Measurements from ENCODE around the gene ACP5. TPM values are rescaled to one million over a fixed set of nuclear protein-coding genes. Genes with fewer than 3 reads are reported as not detected.

Gene ACP5
- total and polyA plus RNA-seq, 10 of the 15 experiments (the other 5 are each of a cell fraction or from before 2014, with no cell fraction given): 1.0 to 73.4 (median 36.8) TPM

GRCh38 chr19:11566164-11566563 lies 11.3 kb downstream of the ACP5 start:
- in situ Hi-C loops (cut with MboI): no loop called here
- Histone ChIP-seq H3K4me3 (no peak overlapping the region), H4K20me1 (ENCODE audit: control insufficient read depth, insufficient read depth) (no peaks in the 10 kb centered on the region), H3K79me2 (ENCODE audit: control insufficient read depth, insufficient read depth, low read length) (no peaks in the 10 kb centered on the region), H3K27me3 (replicated peaks in 1 of 2; ENCODE audit: control insufficient read depth in 2 of 2, insufficient read depth in 2 of 2, low read length in 1 of 2) (no peaks in the 10 kb centered on the region), H2AFZ (ENCODE audit: control insufficient read depth, low read depth, low read length) (no peak overlapping the region), H3K9ac (ENCODE audit: control insufficient read depth, insufficient read depth, low read length) (no peak overlapping the region), H3K4me2 (ENCODE audit: control insufficient read depth, insufficient read depth) (no peak overlapping the region), H3K9me3 (replicated peaks; ENCODE audit: control insufficient read depth, insufficient read depth, low read length) (no peaks in the 10 kb centered on the region), H3K27ac (ENCODE audit: control insufficient read depth, insufficient read depth) (peak overlapping the region; percentile 17; the same call in 1 of the 2 replicates), H3K36me3 (ENCODE audit: control insufficient read depth in 2 of 2, insufficient read depth in 2 of 2, low read length in 1 of 2) (no peaks in the 10 kb centered on the region), H3K4me1 (ENCODE audit: control insufficient read depth, insufficient read depth, low read length) (peaks cover 29% of the 10 kb centered on the region)
- 6% methylated on average over 2 of the region's 2 CpGs for WGBS (ENCODE audit: insufficient coverage, insufficient replicate concordance, low lambda C conversion rate, missing lambda C conversion rate)
- ChIA-PET CTCF (interaction anchor here (5.8 kb wide), 1 partner anchor 15 kb away, joined by 47 read pairs; no protein-coding TSS in a partner anchor), POLR2A (interaction anchor here (0.6 to 1.0 kb wide), 3 partner anchors 15 to 690 kb away, joined by 3 to 7 read pairs (median 4); no protein-coding TSS in a partner anchor), RAD21 (ENCODE audit: unreplicated experiment) (interaction anchor here (0.9 kb wide), 1 partner anchor 15 kb away, joined by 4 read pairs; no protein-coding TSS in a partner anchor), SMC1A (ENCODE audit: uncharacterized antibody, unreplicated experiment) (interaction anchor here (0.9 to 1.0 kb wide), 2 partner anchors 17 to 19 kb away, joined by 3 to 4 read pairs; no protein-coding TSS in a partner anchor)
- DNase-seq (ENCODE audit: low read depth, low spot score): no peak
- no peak for TF ChIP-seq RCOR1 (conservative IDR thresholded peaks at IDR 0.05; ENCODE audit: low read depth, low read length)
- TF ChIP-seq PML (IDR thresholded peaks at IDR 0.05; ENCODE audit: low read length): no peak
- TF ChIP-seq ZNF274 (IDR thresholded peaks at IDR 0.05; ENCODE audit: insufficient read depth, insufficient read length): no peak
- TF ChIP-seq, protein P1, sequence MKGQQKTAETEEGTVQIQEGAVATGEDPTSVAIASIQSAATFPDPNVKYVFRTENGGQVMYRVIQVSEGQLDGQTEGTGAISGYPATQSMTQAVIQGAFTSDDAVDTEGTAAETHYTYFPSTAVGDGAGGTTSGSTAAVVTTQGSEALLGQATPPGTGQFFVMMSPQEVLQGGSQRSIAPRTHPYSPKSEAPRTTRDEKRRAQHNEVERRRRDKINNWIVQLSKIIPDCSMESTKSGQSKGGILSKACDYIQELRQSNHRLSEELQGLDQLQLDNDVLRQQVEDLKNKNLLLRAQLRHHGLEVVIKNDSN (IDR thresholded peaks at IDR 0.05; ENCODE audit: borderline replicate concordance, extremely low read length, insufficient read depth, low read depth, low read length): no peak
- TF ChIP-seq IKZF1 (conservative IDR thresholded peaks at IDR 0.05): 0 out of 2 replicates have a peak, but pooled peaks have one; percentile 11
- peak; percentile 59; the same call in 1 of the 2 replicates for TF ChIP-seq PKNOX1 (IDR thresholded peaks at IDR 0.05)
- no peak for TF ChIP-seq EED (IDR thresholded peaks at IDR 0.05; ENCODE audit: low read depth)
- TF ChIP-seq RB1 (IDR thresholded peaks at IDR 0.05; ENCODE audit: borderline replicate concordance): no peak
- no peak for TF ChIP-seq HDAC6 (IDR thresholded peaks at IDR 0.05; ENCODE audit: unreplicated experiment)
- TF ChIP-seq, protein P2, sequence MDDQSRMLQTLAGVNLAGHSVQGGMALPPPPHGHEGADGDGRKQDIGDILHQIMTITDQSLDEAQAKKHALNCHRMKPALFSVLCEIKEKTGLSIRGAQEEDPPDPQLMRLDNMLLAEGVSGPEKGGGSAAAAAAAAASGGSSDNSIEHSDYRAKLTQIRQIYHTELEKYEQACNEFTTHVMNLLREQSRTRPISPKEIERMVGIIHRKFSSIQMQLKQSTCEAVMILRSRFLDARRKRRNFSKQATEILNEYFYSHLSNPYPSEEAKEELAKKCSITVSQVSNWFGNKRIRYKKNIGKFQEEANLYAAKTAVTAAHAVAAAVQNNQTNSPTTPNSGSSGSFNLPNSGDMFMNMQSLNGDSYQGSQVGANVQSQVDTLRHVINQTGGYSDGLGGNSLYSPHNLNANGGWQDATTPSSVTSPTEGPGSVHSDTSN (IDR thresholded peaks at IDR 0.05; ENCODE audit: insufficient replicate concordance, low read depth, low read length): no peak
- no peak for TF ChIP-seq RAD21 (IDR thresholded peaks at IDR 0.05; ENCODE audit: insufficient read depth, low read depth, low read length)
- TF ChIP-seq BMI1 (IDR thresholded peaks at IDR 0.05; ENCODE audit: borderline replicate concordance): no peak
- TF ChIP-seq, protein P3, sequence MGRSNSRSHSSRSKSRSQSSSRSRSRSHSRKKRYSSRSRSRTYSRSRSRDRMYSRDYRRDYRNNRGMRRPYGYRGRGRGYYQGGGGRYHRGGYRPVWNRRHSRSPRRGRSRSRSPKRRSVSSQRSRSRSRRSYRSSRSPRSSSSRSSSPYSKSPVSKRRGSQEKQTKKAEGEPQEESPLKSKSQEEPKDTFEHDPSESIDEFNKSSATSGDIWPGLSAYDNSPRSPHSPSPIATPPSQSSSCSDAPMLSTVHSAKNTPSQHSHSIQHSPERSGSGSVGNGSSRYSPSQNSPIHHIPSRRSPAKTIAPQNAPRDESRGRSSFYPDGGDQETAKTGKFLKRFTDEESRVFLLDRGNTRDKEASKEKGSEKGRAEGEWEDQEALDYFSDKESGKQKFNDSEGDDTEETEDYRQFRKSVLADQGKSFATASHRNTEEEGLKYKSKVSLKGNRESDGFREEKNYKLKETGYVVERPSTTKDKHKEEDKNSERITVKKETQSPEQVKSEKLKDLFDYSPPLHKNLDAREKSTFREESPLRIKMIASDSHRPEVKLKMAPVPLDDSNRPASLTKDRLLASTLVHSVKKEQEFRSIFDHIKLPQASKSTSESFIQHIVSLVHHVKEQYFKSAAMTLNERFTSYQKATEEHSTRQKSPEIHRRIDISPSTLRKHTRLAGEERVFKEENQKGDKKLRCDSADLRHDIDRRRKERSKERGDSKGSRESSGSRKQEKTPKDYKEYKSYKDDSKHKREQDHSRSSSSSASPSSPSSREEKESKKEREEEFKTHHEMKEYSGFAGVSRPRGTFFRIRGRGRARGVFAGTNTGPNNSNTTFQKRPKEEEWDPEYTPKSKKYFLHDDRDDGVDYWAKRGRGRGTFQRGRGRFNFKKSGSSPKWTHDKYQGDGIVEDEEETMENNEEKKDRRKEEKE (IDR thresholded peaks at IDR 0.05): no peak
- no peak for TF ChIP-seq JUND (IDR thresholded peaks at IDR 0.05; ENCODE audit: low read depth, low read length)
- TF ChIP-seq YY1 (IDR thresholded peaks at IDR 0.05; ENCODE audit: low read depth, low read length): no peak
- TF ChIP-seq NR2C1 (IDR thresholded peaks at IDR 0.05): no peak
- no peak for FAIRE-seq
- intact Hi-C loops (cut with micrococcal nuclease; ENCODE audit: unreplicated experiment): loop anchor here (10.0 kb wide), 2 partner anchors 359 to 691 kb away; partner anchors contain the start of genes CARM1 and ZNF700
- BruUV-seq (replicated peaks): TSS peak; percentile 85
- no peak for ATAC-seq
